Hematopoietic multipotent progenitor cell treated with erythropoietin and hydrocortisone succinate and interleukin-3 and kit ligand, for 15 days (in vitro differentiated cells): Measurements from ENCODE around the gene THRB.

Source experiments
- DNase-seq: peaks from one replicate; pipeline ENCODE4 v3.0.0-alpha.2; 2015; ENCODE audit warnings: low spot score

The THRB gene

GRCh38 chr3:24303057-24303754 is 191.4 kb downstream of the THRB start:
- DNase-seq, result no peak

- no peak for DNase-seq
Measured at GRCh38 chr3:24302396-24302795, 192.3 kb downstream of the THRB start.

DNA sequence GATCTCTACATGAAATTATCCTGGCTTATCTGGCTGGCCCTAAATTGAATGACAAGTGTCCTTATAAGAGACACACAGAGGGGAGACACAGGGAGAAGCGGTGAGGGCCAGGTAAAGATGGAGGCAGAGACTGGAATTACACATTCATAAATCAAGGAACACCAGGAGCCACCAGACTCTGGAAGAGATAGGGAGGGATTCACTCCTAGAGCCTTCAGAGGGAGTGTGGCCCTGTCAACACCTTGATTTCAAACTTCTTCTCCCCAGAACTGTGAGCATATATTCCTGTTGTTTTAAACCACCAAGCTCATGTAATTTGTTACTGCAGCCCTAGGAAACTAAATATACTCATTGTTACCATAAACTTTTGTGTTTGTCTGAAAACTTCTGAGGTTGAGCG is 193.7 kb downstream of the THRB start:
- DNase-seq, result no peak

DNA sequence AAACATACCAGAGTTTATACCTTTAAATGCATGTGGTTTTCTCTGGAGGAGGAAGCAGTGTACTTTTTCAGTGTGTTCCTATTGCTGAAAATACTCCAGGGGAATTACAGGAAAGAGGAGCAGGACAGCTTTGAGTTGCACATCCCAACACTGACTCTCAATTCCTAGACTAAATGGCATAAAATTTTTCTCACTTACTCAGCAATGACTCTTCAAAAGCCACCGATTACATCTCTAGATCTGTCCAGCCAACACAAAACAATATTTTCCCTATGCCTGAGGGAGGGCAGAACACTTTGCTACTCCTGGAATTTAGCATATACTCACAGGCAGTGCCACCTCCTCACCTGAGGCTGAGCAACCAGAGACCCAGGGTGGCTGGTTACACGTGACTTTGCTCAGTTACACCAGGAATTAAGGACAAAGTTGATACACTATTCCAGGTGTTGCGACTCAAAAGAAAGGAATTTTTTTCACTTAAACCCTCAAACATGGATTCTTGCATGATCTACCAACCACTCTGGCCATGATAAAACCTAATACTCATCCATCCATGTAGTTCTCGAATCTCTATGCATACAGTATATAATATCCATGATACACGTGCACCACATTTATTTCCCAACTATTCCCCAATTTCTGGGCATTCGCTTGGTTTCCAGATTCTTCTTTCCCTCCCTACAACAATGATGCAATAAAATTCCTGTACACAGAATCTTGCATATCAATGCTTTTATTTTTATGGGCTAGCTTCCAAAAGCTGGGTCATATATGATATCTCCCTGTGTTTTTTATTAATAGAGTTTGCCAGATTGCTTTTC is 194.6 kb downstream of the THRB start:
- no peak for DNase-seq

GRCh38 chr3:24299246-24299805 is 195.3 kb downstream of the THRB start:
- peak; percentile 5 for DNase-seq

- DNase-seq, result no peak
Measured at GRCh38 chr3:24296441-24297205, 198.0 kb downstream of the THRB start.

GRCh38 chr3:24294150-24294549 is 200.5 kb downstream of the THRB start:
- no peak for DNase-seq

GRCh38 chr3:24291646-24292045 is 203.0 kb downstream of the THRB start:
- DNase-seq, result no peak

DNA sequence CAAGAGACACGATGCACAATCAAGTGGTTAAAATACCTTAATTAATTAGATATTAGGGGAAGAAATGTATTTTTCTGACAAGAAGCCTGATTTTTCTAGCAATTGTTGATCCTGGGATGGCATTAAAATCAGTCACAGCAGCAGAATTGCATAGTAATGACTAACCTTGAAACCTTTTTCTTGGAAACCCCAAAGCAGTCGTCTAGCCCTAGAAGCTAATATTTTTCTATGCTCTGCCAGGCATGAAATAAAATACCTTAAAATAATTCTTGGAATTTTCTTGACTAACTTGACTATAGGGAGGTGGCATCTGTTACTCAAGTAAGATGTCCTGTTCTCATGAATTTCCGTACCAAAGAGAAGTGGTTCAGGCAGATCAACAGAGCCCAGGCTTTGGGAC is 204.1 kb downstream of the THRB start:
- DNase-seq, result no peak

DNA sequence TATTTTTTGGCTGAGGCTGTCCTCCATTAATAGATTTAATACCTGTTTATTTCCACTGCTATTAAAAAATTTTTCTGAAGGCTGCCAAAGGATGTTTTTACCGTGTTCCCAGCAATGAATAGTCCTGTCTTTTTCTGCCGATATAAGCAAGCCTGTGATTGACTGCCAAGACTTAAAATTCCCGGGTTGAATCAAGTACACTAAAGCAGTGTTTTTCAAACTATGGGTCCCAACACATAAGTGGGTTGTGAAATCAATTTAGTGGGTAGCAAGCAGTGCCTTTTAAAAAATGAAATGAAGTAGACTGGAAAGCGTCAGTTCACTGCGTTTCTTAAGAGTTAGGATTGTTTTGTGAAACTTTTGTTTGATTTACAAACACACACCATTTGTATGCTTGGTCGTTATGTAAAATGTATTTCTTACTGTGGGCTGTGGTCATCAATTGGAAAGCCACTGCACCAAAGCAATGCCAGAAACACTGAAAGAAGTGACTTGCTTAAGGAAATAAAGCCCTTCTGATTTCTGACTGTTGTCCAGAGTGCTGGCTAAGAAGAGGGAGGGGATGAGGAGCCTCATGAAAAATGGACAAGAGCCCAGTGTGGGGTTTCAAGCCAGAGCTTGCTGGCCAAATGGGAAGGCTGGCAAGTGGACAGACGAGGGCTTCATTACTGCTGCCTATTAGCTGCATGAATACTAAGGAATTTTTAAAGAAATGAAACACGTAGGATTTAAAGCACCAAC is 206.0 kb downstream of the THRB start:
- DNase-seq, result no peak

- no peak for DNase-seq
Measured at GRCh38 chr3:24287755-24288450, 206.7 kb downstream of the THRB start.

- DNase-seq, result no peak
Measured at GRCh38 chr3:24286405-24286804, 208.2 kb downstream of the THRB start.

DNA sequence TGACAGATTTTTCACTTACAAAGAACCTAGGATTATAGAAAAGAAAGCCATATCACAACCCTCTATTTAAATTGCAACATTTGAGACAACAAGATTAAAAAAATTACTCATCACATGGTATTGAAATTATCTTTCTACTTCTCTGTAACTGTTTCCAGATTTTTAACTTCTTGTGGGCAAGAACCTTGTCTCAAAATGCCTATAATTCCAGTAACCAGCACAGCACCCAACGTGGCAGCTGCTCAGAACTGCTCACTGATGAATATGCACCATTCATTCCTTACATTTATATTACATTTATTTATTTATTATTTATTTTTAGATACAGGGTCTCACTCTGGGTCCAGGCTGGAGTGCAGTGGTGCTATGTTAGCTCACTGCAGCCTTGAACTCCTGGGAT is 216.1 kb downstream of the THRB start:
- no peak for DNase-seq

GRCh38 chr3:24273491-24273890 is 221.2 kb downstream of the THRB start:
- no peak for DNase-seq

GRCh38 chr3:24272875-24273274 is 221.8 kb downstream of the THRB start:
- DNase-seq, result no peak

GRCh38 chr3:24272408-24272807 is 222.2 kb downstream of the THRB start:
- DNase-seq, result no peak

DNA sequence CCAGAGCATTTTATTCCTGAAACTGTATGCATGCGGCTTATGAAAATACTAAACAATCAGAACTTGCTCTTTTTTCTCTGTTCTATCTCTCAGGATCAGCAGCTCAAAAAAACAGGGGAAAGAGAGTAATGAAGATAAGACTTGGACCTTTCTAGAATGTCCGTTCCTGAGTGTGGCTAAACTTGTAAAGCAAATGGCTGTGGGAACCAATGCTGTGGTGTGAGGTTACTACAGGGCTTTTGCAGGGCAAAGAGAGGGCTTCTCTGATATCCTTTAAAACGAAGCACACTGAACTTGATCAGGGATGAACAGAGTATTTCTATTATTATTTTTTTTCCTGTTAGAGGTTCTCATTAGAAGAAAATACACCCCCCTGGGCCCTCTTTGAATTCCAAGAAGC is 223.4 kb downstream of the THRB start:
- DNase-seq, result no peak

DNA sequence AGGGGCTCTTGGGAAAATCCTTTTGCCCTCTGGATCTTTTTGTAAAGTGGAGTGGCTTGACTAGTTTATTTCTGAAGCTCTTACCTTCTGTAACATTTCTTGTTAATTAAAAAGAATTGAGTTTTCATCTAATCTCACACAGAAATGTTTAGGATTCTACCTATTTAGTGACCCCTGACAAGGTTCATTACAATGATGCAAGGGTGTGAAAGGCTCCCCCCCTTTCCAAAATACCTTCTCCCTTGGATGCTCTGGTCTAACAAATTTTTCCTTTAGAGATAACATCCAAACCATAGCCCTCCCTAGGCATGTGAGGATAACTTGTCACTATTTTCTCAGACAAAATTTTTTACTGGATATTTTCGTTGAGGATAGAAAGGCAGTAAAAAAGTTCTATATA is 223.9 kb downstream of the THRB start:
- no peak for DNase-seq

GRCh38 chr3:24270204-24270691 is 224.4 kb downstream of the THRB start:
- DNase-seq, result no peak

- peak; percentile 73 for DNase-seq
Measured at GRCh38 chr3:24264748-24265158, 229.9 kb downstream of the THRB start.

GRCh38 chr3:24264011-24264410 is 230.6 kb downstream of the THRB start:
- no peak for DNase-seq
